DMS79 treated with DMSO at 0.1 percent for 48 hours (cell line): ENCODE data around the gene POLD4.

ENCODE experiments used
- DNase-seq: peaks from one replicate; lab custom pipeline; 2025; lab: John Stamatoyannopoulos, UW

POLD4 gene

GRCh38 chr11:67387518-67387917 lies 34.2 kb upstream of the POLD4 start:
- DNase-seq: no peak

GRCh38 chr11:67387069-67387468 lies 33.7 kb upstream of the POLD4 start:
- no peak for DNase-seq

GRCh38 chr11:67384851-67385366 lies 31.6 kb upstream of the POLD4 start:
- peak; percentile 53 for DNase-seq

- DNase-seq: peak; percentile 65
Measured at GRCh38 chr11:67382276-67383136, 29.2 kb upstream of the POLD4 start.

- DNase-seq: no peak
Measured at GRCh38 chr11:67381244-67381972, 28.1 kb upstream of the POLD4 start.

GRCh38 chr11:67379061-67380058 lies 26.0 kb upstream of the POLD4 start:
- no peak for DNase-seq

GRCh38 chr11:67378544-67378943 lies 25.2 kb upstream of the POLD4 start:
- DNase-seq: no peak

- no peak for DNase-seq
Measured at GRCh38 chr11:67376873-67377808, 23.8 kb upstream of the POLD4 start.

- no peak for DNase-seq
Measured at GRCh38 chr11:67376063-67376820, 22.9 kb upstream of the POLD4 start.

- no peak for DNase-seq
Measured at GRCh38 chr11:67375320-67376055, 22.1 kb upstream of the POLD4 start.

GRCh38 chr11:67374571-67375281 lies 21.4 kb upstream of the POLD4 start:
- DNase-seq: no peak

GRCh38 chr11:67373648-67374570 lies 20.6 kb upstream of the POLD4 start:
- no peak for DNase-seq

GRCh38 chr11:67372993-67373647 lies 19.8 kb upstream of the POLD4 start, which contains the start of gene CLCF1:
CLCF1 (minus strand) TSS chr11:67373598; CDS start chr11:67373539, 59 bp downstream.
- DNase-seq: no peak

GRCh38 chr11:67372321-67372992 lies 19.1 kb upstream of the POLD4 start:
- DNase-seq: no peak

GRCh38 chr11:67371911-67372320 lies 18.6 kb upstream of the POLD4 start:
- no peak for DNase-seq
